ENCODE results near the gene STRBP. TPM values are rescaled to one million over a fixed set of nuclear protein-coding genes. Genes with fewer than 3 reads are reported as not detected.

STRBP gene
- total RNA-seq (2021): 90.9 to 102 TPM (median 96.3 TPM) in 3 replicates
- Bru-seq, nascent RNA: percentile 87 among the genes with signal in this experiment
- long read RNA-seq, experiment 1, full-length matches to known transcripts: 24 of 462 reads
- long read RNA-seq, experiment 1, partial matches to known transcripts: 43 of 462 reads
- long read RNA-seq, experiment 1, other reads (novel, unspliced or antisense): 395 of 462 reads
- long read RNA-seq, experiment 2, full-length matches to known transcripts: 6 of 126 reads
- long read RNA-seq, experiment 2, partial matches to known transcripts: 45 of 126 reads
- long read RNA-seq, experiment 2, other reads (novel, unspliced or antisense): 75 of 126 reads
- long read RNA-seq, experiment 3, partial matches to known transcripts: 4 of 5 reads
- long read RNA-seq, experiment 3, other reads (novel, unspliced or antisense): 1 of 5 reads

DNA sequence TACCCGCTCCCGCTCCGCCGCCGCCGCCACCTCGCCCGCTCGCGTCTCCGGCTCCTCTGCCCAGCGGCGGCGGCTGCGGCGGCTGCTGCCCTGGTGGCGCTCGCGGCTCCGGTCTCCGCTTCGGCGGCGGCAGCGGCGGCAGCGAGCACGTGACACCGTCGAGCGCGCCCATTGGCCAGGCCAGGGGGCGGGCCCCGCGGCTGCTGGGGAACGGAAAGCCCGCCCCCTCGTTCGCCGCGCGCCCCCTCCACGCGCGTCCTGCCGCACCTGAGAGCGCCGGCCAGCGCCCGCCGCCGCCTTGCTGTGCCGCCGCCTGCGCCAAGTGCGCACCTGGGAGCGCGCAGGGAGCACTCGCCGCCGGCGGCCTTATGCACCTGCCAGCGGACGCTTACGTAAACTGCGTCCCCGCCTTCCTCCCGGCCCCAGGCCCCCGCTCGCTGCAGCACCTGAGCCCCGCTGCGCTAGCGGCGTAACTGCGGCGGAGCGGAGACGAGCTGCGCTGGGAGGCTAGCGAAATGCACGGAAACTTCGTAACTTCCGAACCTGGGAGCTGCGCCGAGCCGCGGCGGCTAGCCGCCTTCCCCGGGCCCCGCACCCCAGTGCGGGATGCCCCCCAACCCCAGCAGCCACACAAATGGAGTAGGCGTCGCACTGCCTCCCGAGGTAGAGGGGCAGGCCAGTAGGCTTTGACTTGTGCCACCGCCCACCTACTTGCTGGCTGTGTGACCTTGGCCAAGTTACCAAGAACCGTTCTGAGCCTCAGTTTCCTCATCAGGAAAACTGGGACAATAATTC is at the start of gene STRBP:
Gene STRBP (minus strand): TSS at position 122 of the 795 bp plus-strand sequence. CDS start 84,452 bp downstream, outside the sequence.
- peak within 1 kb of the TSS; percentile 77 for H3K4me3 Mint-ChIP-seq
- ChIA-PET POLR2A (interaction anchor here (0.5 to 0.6 kb wide), 2 partner anchors 66 to 70 kb away, joined by 3 read pairs; no protein-coding TSS in a partner anchor), CTCF (interaction anchor here (0.6 to 2.2 kb wide), 5 partner anchors 34 to 157 kb away, joined by 3 to 11 read pairs (median 3); no protein-coding TSS in a partner anchor)
- H3K27ac Mint-ChIP-seq: no peak within 1 kb of the TSS; the same call in 1 of the 2 replicates
- H3K27me3 Mint-ChIP-seq (ENCODE audit: low read depth): no peaks in the 10 kb centered on the region; the same call in 1 of the 2 replicates
- ATAC-seq: peak; percentile 83
- no peaks in the 10 kb centered on the region for H3K36me3 Mint-ChIP-seq
- H3K9me3 Mint-ChIP-seq: no peaks in the 10 kb centered on the region
- peak; percentile 93 for TF ChIP-seq ETV6 (CRISPR knock-in tag; IDR thresholded peaks at IDR 0.05)
- TF ChIP-seq, protein P1, sequence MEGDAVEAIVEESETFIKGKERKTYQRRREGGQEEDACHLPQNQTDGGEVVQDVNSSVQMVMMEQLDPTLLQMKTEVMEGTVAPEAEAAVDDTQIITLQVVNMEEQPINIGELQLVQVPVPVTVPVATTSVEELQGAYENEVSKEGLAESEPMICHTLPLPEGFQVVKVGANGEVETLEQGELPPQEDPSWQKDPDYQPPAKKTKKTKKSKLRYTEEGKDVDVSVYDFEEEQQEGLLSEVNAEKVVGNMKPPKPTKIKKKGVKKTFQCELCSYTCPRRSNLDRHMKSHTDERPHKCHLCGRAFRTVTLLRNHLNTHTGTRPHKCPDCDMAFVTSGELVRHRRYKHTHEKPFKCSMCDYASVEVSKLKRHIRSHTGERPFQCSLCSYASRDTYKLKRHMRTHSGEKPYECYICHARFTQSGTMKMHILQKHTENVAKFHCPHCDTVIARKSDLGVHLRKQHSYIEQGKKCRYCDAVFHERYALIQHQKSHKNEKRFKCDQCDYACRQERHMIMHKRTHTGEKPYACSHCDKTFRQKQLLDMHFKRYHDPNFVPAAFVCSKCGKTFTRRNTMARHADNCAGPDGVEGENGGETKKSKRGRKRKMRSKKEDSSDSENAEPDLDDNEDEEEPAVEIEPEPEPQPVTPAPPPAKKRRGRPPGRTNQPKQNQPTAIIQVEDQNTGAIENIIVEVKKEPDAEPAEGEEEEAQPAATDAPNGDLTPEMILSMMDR (IDR thresholded peaks at IDR 0.05): no peak
- TF ChIP-seq FOXK1 (CRISPR knock-in tag; IDR thresholded peaks at IDR 0.05): peak; percentile 61; the same call in 1 of the 2 replicates
- TF ChIP-seq NR3C1 (CRISPR knock-in tag; conservative IDR thresholded peaks at IDR 0.05; ENCODE audit: low read depth): peak; percentile 95; the same call in 1 of the 2 replicates
- 0 out of 2 replicates have a peak, but pooled peaks have one; percentile 76 for TF ChIP-seq TP53 (CRISPR knock-in tag; IDR thresholded peaks at IDR 0.05)
- TF ChIP-seq ZNF232 (CRISPR knock-in tag; IDR thresholded peaks at IDR 0.05): peak; percentile 71; the same call in 1 of the 2 replicates
- TF ChIP-seq, protein P2, sequence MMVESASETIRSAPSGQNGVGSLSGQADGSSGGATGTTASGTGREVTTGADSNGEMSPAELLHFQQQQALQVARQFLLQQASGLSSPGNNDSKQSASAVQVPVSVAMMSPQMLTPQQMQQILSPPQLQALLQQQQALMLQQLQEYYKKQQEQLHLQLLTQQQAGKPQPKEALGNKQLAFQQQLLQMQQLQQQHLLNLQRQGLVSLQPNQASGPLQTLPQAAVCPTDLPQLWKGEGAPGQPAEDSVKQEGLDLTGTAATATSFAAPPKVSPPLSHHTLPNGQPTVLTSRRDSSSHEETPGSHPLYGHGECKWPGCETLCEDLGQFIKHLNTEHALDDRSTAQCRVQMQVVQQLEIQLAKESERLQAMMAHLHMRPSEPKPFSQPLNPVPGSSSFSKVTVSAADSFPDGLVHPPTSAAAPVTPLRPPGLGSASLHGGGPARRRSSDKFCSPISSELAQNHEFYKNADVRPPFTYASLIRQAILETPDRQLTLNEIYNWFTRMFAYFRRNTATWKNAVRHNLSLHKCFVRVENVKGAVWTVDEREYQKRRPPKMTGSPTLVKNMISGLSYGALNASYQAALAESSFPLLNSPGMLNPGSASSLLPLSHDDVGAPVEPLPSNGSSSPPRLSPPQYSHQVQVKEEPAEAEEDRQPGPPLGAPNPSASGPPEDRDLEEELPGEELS (CRISPR knock-in tag; IDR thresholded peaks at IDR 0.05): peak; percentile 87
- TF ChIP-seq, protein P3, sequence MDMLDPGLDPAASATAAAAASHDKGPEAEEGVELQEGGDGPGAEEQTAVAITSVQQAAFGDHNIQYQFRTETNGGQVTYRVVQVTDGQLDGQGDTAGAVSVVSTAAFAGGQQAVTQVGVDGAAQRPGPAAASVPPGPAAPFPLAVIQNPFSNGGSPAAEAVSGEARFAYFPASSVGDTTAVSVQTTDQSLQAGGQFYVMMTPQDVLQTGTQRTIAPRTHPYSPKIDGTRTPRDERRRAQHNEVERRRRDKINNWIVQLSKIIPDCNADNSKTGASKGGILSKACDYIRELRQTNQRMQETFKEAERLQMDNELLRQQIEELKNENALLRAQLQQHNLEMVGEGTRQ (CRISPR knock-in tag; IDR thresholded peaks at IDR 0.05): peak; percentile 97
- 0 out of 2 replicates have a peak, but pooled peaks have one; percentile 64 for TF ChIP-seq ZBTB21 (CRISPR knock-in tag; IDR thresholded peaks at IDR 0.05; ENCODE audit: borderline replicate concordance)
- 0 out of 2 replicates have a peak, but pooled peaks have one; percentile 56 for TF ChIP-seq CBFB (CRISPR knock-in tag; IDR thresholded peaks at IDR 0.05; ENCODE audit: low read depth)
- TF ChIP-seq NFYB (CRISPR knock-in tag; conservative IDR thresholded peaks at IDR 0.05; ENCODE audit: low read depth): peak; percentile 70
- peak; percentile 85 for TF ChIP-seq SP1 (CRISPR knock-in tag; conservative IDR thresholded peaks at IDR 0.05)
- no peak for TF ChIP-seq HMGA2 (CRISPR knock-in tag; IDR thresholded peaks at IDR 0.05)
- TF ChIP-seq, protein P4, sequence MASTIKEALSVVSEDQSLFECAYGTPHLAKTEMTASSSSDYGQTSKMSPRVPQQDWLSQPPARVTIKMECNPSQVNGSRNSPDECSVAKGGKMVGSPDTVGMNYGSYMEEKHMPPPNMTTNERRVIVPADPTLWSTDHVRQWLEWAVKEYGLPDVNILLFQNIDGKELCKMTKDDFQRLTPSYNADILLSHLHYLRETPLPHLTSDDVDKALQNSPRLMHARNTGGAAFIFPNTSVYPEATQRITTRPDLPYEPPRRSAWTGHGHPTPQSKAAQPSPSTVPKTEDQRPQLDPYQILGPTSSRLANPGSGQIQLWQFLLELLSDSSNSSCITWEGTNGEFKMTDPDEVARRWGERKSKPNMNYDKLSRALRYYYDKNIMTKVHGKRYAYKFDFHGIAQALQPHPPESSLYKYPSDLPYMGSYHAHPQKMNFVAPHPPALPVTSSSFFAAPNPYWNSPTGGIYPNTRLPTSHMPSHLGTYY (CRISPR knock-in tag; IDR thresholded peaks at IDR 0.05): no peak
- TF ChIP-seq NFE2L1 (CRISPR knock-in tag; IDR thresholded peaks at IDR 0.05): peak; percentile 57; the same call in 1 of the 2 replicates
- no peak for TF ChIP-seq ZNF263 (CRISPR knock-in tag; IDR thresholded peaks at IDR 0.05; ENCODE audit: low read depth)
- TF ChIP-seq CREM (CRISPR knock-in tag; IDR thresholded peaks at IDR 0.05): no peak
- TF ChIP-seq, protein P5, sequence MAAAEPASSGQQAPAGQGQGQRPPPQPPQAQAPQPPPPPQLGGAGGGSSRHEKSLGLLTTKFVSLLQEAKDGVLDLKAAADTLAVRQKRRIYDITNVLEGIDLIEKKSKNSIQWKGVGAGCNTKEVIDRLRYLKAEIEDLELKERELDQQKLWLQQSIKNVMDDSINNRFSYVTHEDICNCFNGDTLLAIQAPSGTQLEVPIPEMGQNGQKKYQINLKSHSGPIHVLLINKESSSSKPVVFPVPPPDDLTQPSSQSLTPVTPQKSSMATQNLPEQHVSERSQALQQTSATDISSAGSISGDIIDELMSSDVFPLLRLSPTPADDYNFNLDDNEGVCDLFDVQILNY (CRISPR knock-in tag; IDR thresholded peaks at IDR 0.05): 0 out of 2 replicates have a peak, but pooled peaks have one; percentile 53
- TF ChIP-seq, protein P6, sequence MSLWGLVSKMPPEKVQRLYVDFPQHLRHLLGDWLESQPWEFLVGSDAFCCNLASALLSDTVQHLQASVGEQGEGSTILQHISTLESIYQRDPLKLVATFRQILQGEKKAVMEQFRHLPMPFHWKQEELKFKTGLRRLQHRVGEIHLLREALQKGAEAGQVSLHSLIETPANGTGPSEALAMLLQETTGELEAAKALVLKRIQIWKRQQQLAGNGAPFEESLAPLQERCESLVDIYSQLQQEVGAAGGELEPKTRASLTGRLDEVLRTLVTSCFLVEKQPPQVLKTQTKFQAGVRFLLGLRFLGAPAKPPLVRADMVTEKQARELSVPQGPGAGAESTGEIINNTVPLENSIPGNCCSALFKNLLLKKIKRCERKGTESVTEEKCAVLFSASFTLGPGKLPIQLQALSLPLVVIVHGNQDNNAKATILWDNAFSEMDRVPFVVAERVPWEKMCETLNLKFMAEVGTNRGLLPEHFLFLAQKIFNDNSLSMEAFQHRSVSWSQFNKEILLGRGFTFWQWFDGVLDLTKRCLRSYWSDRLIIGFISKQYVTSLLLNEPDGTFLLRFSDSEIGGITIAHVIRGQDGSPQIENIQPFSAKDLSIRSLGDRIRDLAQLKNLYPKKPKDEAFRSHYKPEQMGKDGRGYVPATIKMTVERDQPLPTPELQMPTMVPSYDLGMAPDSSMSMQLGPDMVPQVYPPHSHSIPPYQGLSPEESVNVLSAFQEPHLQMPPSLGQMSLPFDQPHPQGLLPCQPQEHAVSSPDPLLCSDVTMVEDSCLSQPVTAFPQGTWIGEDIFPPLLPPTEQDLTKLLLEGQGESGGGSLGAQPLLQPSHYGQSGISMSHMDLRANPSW (CRISPR knock-in tag; conservative IDR thresholded peaks at IDR 0.05; ENCODE audit: low read depth): 0 out of 2 replicates have a peak, but pooled peaks have one; percentile 80
- TF ChIP-seq, protein P7, sequence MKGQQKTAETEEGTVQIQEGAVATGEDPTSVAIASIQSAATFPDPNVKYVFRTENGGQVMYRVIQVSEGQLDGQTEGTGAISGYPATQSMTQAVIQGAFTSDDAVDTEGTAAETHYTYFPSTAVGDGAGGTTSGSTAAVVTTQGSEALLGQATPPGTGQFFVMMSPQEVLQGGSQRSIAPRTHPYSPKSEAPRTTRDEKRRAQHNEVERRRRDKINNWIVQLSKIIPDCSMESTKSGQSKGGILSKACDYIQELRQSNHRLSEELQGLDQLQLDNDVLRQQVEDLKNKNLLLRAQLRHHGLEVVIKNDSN (CRISPR knock-in tag; IDR thresholded peaks at IDR 0.05): peak; percentile 80
- TF ChIP-seq TEAD1 (CRISPR knock-in tag; IDR thresholded peaks at IDR 0.05): peak; percentile 65; the same call in 1 of the 2 replicates
- DNase-seq (ENCODE audit: low spot score): peak; percentile 89
- H3K4me1 Mint-ChIP-seq: peaks cover 40% of the 10 kb centered on the region
